HepG2 (cell line): ENCODE results near the gene GBE1. TPM values are rescaled to one million over a fixed set of nuclear protein-coding genes. Genes with fewer than 3 reads are reported as not detected.

Experiments
- ATAC-seq: fragments of 200-7000 bp; cut with Tn5 transposase; 3 replicates; pipeline ENCODE4 v1.9.1; 2020; ENCODE audit warnings: mild to moderate bottlenecking, moderate library complexity
- BruUV-seq: library from RNA; stranded (reverse); fragments of 400-500 nt; replicated peaks from 2 replicates; lab custom pipeline; 2021; lab: Mats Ljungman, UMichigan
- CTCF ChIA-PET: fragments of 300-600 bp; formaldehyde crosslinking; extraction: SDS; loops from one replicate; lab custom pipeline; 2021; ENCODE audit warnings: low total read pairs, inconsistent platforms, low intra/inter-chr PET ratio; lab: Yijun Ruan, JAX
- POLR2A ChIA-PET: fragments of 350-600 bp; sonication (Branson Sonifier 250); formaldehyde crosslinking; loops from one replicate; lab custom pipeline; 2020; ENCODE audit warnings: antibody characterized with exemption, inconsistent platforms; lab: Yijun Ruan, JAX
- DNase-seq: peaks from one replicate; pipeline ENCODE4 v3.0.0-alpha.2; 2015; ENCODE audit warnings: low spot score
- FAIRE-seq: peaks from 3 replicates; lab custom pipeline; 2011; peaks lifted over from hg19 to GRCh38; lab: Jason Lieb, UNC
- H2AFZ ChIP-seq: one replicate; pipeline ENCODE4 v1.6.1; 2011; ENCODE audit warnings: low read length, inconsistent platforms
- H3K27ac ChIP-seq: fragments of 300-600 bp; 3 replicates; pipeline ENCODE4 v1.8.0; 2011; ENCODE audit warnings: mixed run types, mild to moderate bottlenecking, mixed read lengths, low read length, inconsistent platforms; ENCODE audit not compliant: insufficient read depth; ENCODE audit errors: extremely low read length
- H3K27me3 ChIP-seq, 2 experiments: fragments of 200-600 bp in 1 of 2; 2 replicates in 1 of 2; 3 replicates in 1 of 2; pipeline versions ENCODE4 v1.6.0 to v1.8.0; 2011; ENCODE audit warnings: low read length in 2 of 2, mild to moderate bottlenecking in 2 of 2, moderate library complexity in 2 of 2, inconsistent platforms in 1 of 2; ENCODE audit not compliant: insufficient read depth in 2 of 2, control insufficient read depth in 1 of 2
- H3K36me3 ChIP-seq, 2 experiments: fragments of 200-600 bp in 1 of 2; replicated peaks in 1 of 2; 2 replicates in 1 of 2; 3 replicates in 1 of 2; pipeline versions ENCODE4 v1.5.1 to v1.8.0; 2011; ENCODE audit warnings: low read length in 2 of 2, inconsistent platforms in 1 of 2; ENCODE audit not compliant: insufficient read depth in 2 of 2, control insufficient read depth in 1 of 2
- H3K4me1 ChIP-seq: 2 replicates; pipeline ENCODE4 v1.5.1; 2012; ENCODE audit warnings: low read length, inconsistent platforms; ENCODE audit not compliant: insufficient read depth
- H3K4me2 ChIP-seq: 2 replicates; pipeline ENCODE4 v1.6.0; 2011; ENCODE audit warnings: low read depth, low read length, inconsistent platforms
- H3K4me3 ChIP-seq, 3 experiments: fragments of 200-600 bp in 1 of 3; sonication (generic), shearing (Covaris generic) in 1 of 3; replicated peaks in 1 of 3; 2 replicates each; pipeline ENCODE4 v1.5.1; 2011 to 2016; ENCODE audit warnings: low read length in 3 of 3, inconsistent platforms in 2 of 3, low read depth in 2 of 3, mild to moderate bottlenecking in 2 of 3, control low read depth in 1 of 3, mixed read lengths in 1 of 3; ENCODE audit not compliant: insufficient read depth in 1 of 3
- H3K79me2 ChIP-seq: one replicate; pipeline ENCODE4 v1.6.1; 2011; ENCODE audit warnings: low read length, inconsistent platforms; ENCODE audit not compliant: insufficient read depth
- H3K9ac ChIP-seq: 2 replicates; pipeline ENCODE4 v1.6.0; 2011; ENCODE audit warnings: mild to moderate bottlenecking, low read depth, low read length, inconsistent platforms; ENCODE audit not compliant: insufficient read depth
- H3K9me3 ChIP-seq: 2 replicates; pipeline ENCODE4 v1.5.1; 2012; ENCODE audit warnings: mild to moderate bottlenecking, low read length
- H4K20me1 ChIP-seq: 2 replicates; pipeline ENCODE4 v1.6.0; 2011; ENCODE audit warnings: inconsistent platforms, mild to moderate bottlenecking, low read length, moderate library complexity; ENCODE audit not compliant: insufficient read depth
- DMAP1 ChIP-seq: IDR thresholded peaks from 2 replicates; pipeline ENCODE4 v1.6.1; 2016
- KDM5A ChIP-seq: fragments of 200-600 bp; sonication (generic); IDR thresholded peaks from 2 replicates; pipeline ENCODE4 v1.7.0; 2018; ENCODE audit warnings: antibody characterized with exemption, mild to moderate bottlenecking, low read length, borderline replicate concordance
- SAFB2 ChIP-seq: sonication (generic); formaldehyde crosslinking; IDR thresholded peaks from 2 replicates; pipeline ENCODE4 v1.5.1; 2020; ENCODE audit warnings: missing genetic modification reagents, low read depth, mild to moderate bottlenecking, borderline replicate concordance
- TSC22D2 ChIP-seq: sonication (generic); formaldehyde crosslinking; IDR thresholded peaks from 2 replicates; pipeline ENCODE4 v1.5.1; 2020; ENCODE audit warnings: missing genetic modification reagents, mild to moderate bottlenecking, borderline replicate concordance
- ZBTB33 ChIP-seq: sonication (generic); formaldehyde crosslinking; IDR thresholded peaks from 2 replicates; pipeline ENCODE4 v1.4.0; 2020; ENCODE audit warnings: missing genetic modification reagents
- ZNF331 ChIP-seq: sonication (generic); formaldehyde crosslinking; IDR thresholded peaks from 2 replicates; pipeline ENCODE4 v1.4.0; 2020; ENCODE audit warnings: missing genetic modification reagents
- ZNF770 ChIP-seq: sonication (generic); formaldehyde crosslinking; IDR thresholded peaks from 2 replicates; pipeline ENCODE4 v1.5.0; 2020; ENCODE audit warnings: mild to moderate bottlenecking, missing genetic modification reagents
- WGBS: methylation state at CpG from one replicate; pipeline ENCODE4 v1.1.6; 2017; ENCODE audit warnings: low lambda C conversion rate; 5-methylcytosine and 5-hydroxymethylcytosine counted together
- in situ Hi-C: cut with HindIII; loops from 2 replicates; pipeline ENCODE4 v1.10.0; 2017; ENCODE audit warnings: low pct_unique_long_range_greater_than_20kb; ENCODE audit not compliant: extremely low pct_ligation_motif_present
- intact Hi-C: fragments of 100-400 bp; cut with micrococcal nuclease; formaldehyde crosslinking; loops from one replicate; pipeline ENCODE4 v1.10.0; 2022; ENCODE audit not compliant: unreplicated experiment
- polyA plus RNA-seq, 8 experiments: library from polyadenylated mRNA; depleted of rRNA in 3 of 8; stranded (reverse) in 7 of 8; unstranded in 1 of 8; fragments of >200 nt; fragmentation: Illumina TruSeq in 4 of 8; extraction: Trizol in 4 of 8; gene quantifications; 2 replicates each; pipeline versions ENCODE4 v1.2.1 to v1.2.3, GENCODE V29; 2011 to 2016; ENCODE audit warnings: low read depth in 4 of 8, missing spikeins in 1 of 8, mixed read lengths in 1 of 8; ENCODE audit not compliant: insufficient read depth in 1 of 8
- total RNA-seq, 5 experiments: library from RNA; depleted of rRNA; stranded (reverse); fragments of >200 nt; fragmentation: Illumina TruSeq; extraction: Trizol; gene quantifications; 2 replicates each; pipeline ENCODE4 v1.2.3, GENCODE V29; 2016; ENCODE audit warnings: low read depth in 1 of 5

GBE1 gene
- total and polyA plus RNA-seq, 2 of the 13 experiments (the other 11 are each of a cell fraction or from before 2014, with no cell fraction given), result 22.9 to 36.1 TPM

GRCh38 chr3:81694662-81695061, 66.8 kb downstream of the GBE1 start (continued):
- TF ChIP-seq KDM5A, result no peak
- TF ChIP-seq ZBTB33 (CRISPR knock-in tag), result no peak
- no peak for TF ChIP-seq TSC22D2 (CRISPR knock-in tag)

GRCh38 chr3:81692766-81693165, 68.7 kb downstream of the GBE1 start:
- H4K20me1 ChIP-seq, result no peaks in the 10 kb centered on the region
- intact Hi-C loops, result no loop called here
- in situ Hi-C loops, result no loop called here
- H2AFZ ChIP-seq, result no peak overlapping the region
- no TSS peak for BruUV-seq
- H3K4me2 ChIP-seq, result no peak overlapping the region
- ATAC-seq (no peak), DNase-seq (no peak)
- H3K36me3 ChIP-seq, result no peaks in the 10 kb centered on the region
- no peaks in the 10 kb centered on the region for H3K27me3 ChIP-seq
- no peaks in the 10 kb centered on the region for H3K9me3 ChIP-seq
- no peak overlapping the region for H3K27ac ChIP-seq
- POLR2A ChIA-PET, result no interaction called here
- H3K4me3 ChIP-seq, result no peak overlapping the region
- no peak for TF ChIP-seq ZNF770 (CRISPR knock-in tag)
- no peak for TF ChIP-seq DMAP1
- no peak for TF ChIP-seq ZNF331 (CRISPR knock-in tag)
- no peak for TF ChIP-seq SAFB2
- TF ChIP-seq, all 625 proteins: peak for 0
- Histone ChIP-seq H3K9ac (no peak overlapping the region), H3K4me1 (no peaks in the 10 kb centered on the region), H3K79me2 (no peaks in the 10 kb centered on the region)
- WGBS, result 95% methylated on average over 1 of the region's 1 CpG
- CTCF ChIA-PET, result no interaction called here
- no peak for FAIRE-seq
